AG04450 (cell line): Measurements from ENCODE around the gene AMDHD1. TPM values are rescaled to one million over a fixed set of nuclear protein-coding genes. Genes with fewer than 3 reads are reported as not detected.

ENCODE experiments used
- CTCF ChIA-PET: fragments of 300-600, 350-600 bp; formaldehyde crosslinking; extraction: SDS; loops from one replicate; lab custom pipeline; 2022; ENCODE audit warnings: antibody characterized with exemption, inconsistent platforms; lab: Charles Lee
- POLR2A ChIA-PET: fragments of 350-600 bp; formaldehyde crosslinking; extraction: SDS; loops from one replicate; lab custom pipeline; 2021; ENCODE audit warnings: antibody characterized with exemption, inconsistent platforms; lab: Yijun Ruan, JAX
- DNase-seq: peaks from one replicate; pipeline ENCODE4 v3.0.0-alpha.2; 2011; ENCODE audit warnings: low read depth, low spot score
- H3K27ac ChIP-seq: one replicate; pipeline ENCODE4 v1.5.1; 2012; ENCODE audit warnings: low read depth, low read length, control low read depth
- H3K27me3 ChIP-seq: one replicate; pipeline ENCODE4 v1.6.0; 2012; ENCODE audit warnings: low read length; ENCODE audit not compliant: control insufficient read depth, insufficient read depth
- H3K4me3 ChIP-seq: 2 replicates; pipeline ENCODE4 v1.5.1; 2011; ENCODE audit warnings: mild to moderate bottlenecking, low read depth, low read length, control low read depth
- H3K9me3 ChIP-seq: 2 replicates; pipeline ENCODE4 v1.5.1; 2012; ENCODE audit warnings: low read length; ENCODE audit not compliant: control insufficient read depth, insufficient read depth
- polyA plus RNA-seq: library from polyadenylated mRNA; depleted of rRNA; stranded (reverse); fragments of >200 nt; gene quantifications from 2 replicates; pipeline ENCODE4 v1.2.3, GENCODE V29; 2011
- TF ChIP-seq, protein P1 (sequence below): IDR thresholded peaks from 2 replicates; pipeline ENCODE4 v1.5.1; 2011; ENCODE audit warnings: low read depth, low read length, control low read depth, inconsistent platforms

AMDHD1 gene
- polyA plus RNA-seq, 1 experiment, result 0.12 TPM

- H3K27me3 ChIP-seq, result peaks cover 18% of the 10 kb centered on the region
- DNase-seq, result no peak
- CTCF ChIA-PET, result no interaction called here
- TF ChIP-seq, protein P1, sequence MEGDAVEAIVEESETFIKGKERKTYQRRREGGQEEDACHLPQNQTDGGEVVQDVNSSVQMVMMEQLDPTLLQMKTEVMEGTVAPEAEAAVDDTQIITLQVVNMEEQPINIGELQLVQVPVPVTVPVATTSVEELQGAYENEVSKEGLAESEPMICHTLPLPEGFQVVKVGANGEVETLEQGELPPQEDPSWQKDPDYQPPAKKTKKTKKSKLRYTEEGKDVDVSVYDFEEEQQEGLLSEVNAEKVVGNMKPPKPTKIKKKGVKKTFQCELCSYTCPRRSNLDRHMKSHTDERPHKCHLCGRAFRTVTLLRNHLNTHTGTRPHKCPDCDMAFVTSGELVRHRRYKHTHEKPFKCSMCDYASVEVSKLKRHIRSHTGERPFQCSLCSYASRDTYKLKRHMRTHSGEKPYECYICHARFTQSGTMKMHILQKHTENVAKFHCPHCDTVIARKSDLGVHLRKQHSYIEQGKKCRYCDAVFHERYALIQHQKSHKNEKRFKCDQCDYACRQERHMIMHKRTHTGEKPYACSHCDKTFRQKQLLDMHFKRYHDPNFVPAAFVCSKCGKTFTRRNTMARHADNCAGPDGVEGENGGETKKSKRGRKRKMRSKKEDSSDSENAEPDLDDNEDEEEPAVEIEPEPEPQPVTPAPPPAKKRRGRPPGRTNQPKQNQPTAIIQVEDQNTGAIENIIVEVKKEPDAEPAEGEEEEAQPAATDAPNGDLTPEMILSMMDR, result no peak
- no peak overlapping the region for H3K4me3 ChIP-seq
- H3K9me3 ChIP-seq, result peaks cover 4% of the 10 kb centered on the region; the same call in 1 of the 2 replicates
- POLR2A ChIA-PET, result no interaction called here
- H3K27ac ChIP-seq, result no peak overlapping the region
Observed at GRCh38 chr12:95993907-95994306, 50.8 kb downstream of the AMDHD1 start.

DNA sequence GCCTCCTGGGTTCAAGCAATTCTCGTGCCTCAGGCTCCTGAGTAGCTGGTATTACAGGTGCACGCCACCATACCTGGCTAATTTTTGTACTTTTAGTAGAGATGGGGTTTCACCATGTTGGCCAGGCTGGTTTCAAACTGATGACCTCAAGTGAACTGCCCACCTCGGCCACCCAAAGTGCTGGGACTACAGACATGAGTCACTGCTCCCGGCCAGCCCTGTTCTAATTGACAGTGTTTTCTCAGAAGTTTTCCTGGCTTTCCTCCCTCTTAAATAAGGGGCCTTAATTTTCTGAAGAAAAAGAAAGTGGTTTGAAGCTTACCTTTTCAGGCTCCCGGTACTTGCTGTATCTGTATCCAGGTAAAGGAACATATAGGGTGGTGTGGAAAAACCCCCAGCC, 51.3 kb downstream of the AMDHD1 start:
- Histone ChIP-seq H3K27ac (no peak overlapping the region), H3K4me3 (no peak overlapping the region), H3K9me3 (peaks cover 4% of the 10 kb centered on the region; the same call in 1 of the 2 replicates), H3K27me3 (peaks cover 18% of the 10 kb centered on the region)
- TF ChIP-seq, protein P1, result no peak
- DNase-seq, result no peak
- CTCF ChIA-PET, result no interaction called here
- POLR2A ChIA-PET, result no interaction called here

DNA sequence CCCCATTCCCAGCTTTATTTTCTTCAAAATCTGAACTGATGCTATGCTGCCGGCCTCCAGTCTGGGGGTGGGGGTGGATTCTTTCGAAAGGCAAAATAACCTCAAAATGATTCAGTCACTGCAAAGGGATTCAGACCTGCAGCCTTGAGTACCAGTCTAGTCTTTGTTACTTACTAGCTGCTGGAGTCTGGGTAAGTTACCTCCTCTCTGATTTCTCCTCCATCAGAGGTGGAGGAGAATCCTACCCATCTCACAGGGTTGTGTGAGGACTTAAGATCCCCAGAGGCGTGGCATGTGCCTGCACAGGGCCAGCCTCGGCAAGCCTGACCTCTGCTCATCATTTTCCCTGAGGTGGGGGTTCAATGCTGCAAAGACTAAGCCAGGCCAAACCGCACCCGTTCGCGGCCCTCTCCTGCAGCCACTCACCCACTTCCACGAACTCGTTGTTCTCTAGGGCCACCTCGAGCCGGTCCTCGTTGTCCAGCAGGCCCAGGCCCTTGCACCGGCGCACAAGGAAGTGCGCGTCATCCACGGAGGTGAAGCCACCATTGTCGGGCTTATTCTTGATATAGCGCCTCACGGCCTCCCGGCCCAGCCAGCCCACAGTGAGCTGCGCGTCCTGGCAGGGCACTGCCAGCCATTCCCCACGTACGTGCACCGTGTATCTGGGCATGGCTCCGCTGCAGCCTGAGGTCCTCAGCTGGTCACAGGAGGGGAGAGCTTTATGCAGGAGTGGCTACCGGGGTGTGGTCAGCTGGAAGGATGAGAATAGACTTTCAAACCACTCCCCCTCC, 52.3 kb downstream of the AMDHD1 start:
- Histone ChIP-seq H3K27me3 (peaks cover 11% of the 10 kb centered on the region), H3K9me3 (peaks cover 4% of the 10 kb centered on the region; the same call in 1 of the 2 replicates), H3K27ac (no peak overlapping the region), H3K4me3 (no peak overlapping the region)
- POLR2A ChIA-PET, result no interaction called here
- TF ChIP-seq, protein P1, result no peak
- no peak for DNase-seq
- CTCF ChIA-PET, result no interaction called here

- Histone ChIP-seq H3K27me3 (peaks cover 9% of the 10 kb centered on the region), H3K9me3 (peaks cover 4% of the 10 kb centered on the region; the same call in 1 of the 2 replicates), H3K4me3 (no peak within 1 kb of the TSS), H3K27ac (no peak within 1 kb of the TSS)
- no peak for DNase-seq
- CTCF ChIA-PET, result interaction anchor here (0.6 to 1.1 kb wide), 3 partner anchors 77 to 1428 kb away, joined by 3 to 5 read pairs (median 3); no protein-coding TSS in a partner anchor
- POLR2A ChIA-PET, result no interaction called here
- TF ChIP-seq, protein P1, result no peak
Observed at GRCh38 chr12:95996034-95996658, 53.0 kb downstream of the AMDHD1 start, which contains the start of gene HAL. HAL (minus strand) TSS chr12:95996344; CDS start chr12:95995910, 434 bp downstream.

- POLR2A ChIA-PET, result no interaction called here
- DNase-seq, result no peak
- Histone ChIP-seq H3K9me3 (peaks cover 4% of the 10 kb centered on the region; the same call in 1 of the 2 replicates), H3K4me3 (no peak overlapping the region), H3K27me3 (peaks cover 6% of the 10 kb centered on the region), H3K27ac (no peak overlapping the region)
- TF ChIP-seq, protein P1, result no peak
- CTCF ChIA-PET, result interaction anchor here (0.5 to 2.3 kb wide), 6 partner anchors 10 to 520 kb away, joined by 3 to 6 read pairs (median 3); no protein-coding TSS in a partner anchor
Observed at GRCh38 chr12:95997276-95997675, 54.1 kb downstream of the AMDHD1 start.
